ENCODE measurements around the gene ZNF66.
"Not testable (repeated sequence)": the region's sequence is repeated elsewhere in the genome, so short reads cannot be mapped to it uniquely, and the experiment has no call there.

Gene ZNF66

GRCh38 chr19:20776083-20777076, at the start of gene ZNF66:
TSS of gene ZNF66 (plus strand) at chr19:20776304. CDS start at chr19:20776448, 144 bp downstream.
- peak; percentile 92 for DNase-seq

GRCh38 chr19:20750169-20750568, 25.9 kb upstream of the ZNF66 start:
- DNase-seq, result not testable (repeated sequence)

GRCh38 chr19:20752291-20752690, 23.8 kb upstream of the ZNF66 start:
- not testable (repeated sequence) for DNase-seq

GRCh38 chr19:20769225-20769736, 6.8 kb upstream of the ZNF66 start:
- not testable (repeated sequence) for DNase-seq

- no peak for DNase-seq
Observed at GRCh38 chr19:20787786-20788185, 11.7 kb downstream of the ZNF66 start.

GRCh38 chr19:20791806-20792205, 15.7 kb downstream of the ZNF66 start:
- no peak for DNase-seq

GRCh38 chr19:20806311-20807262, 30.5 kb downstream of the ZNF66 start:
- not testable (repeated sequence) for DNase-seq

GRCh38 chr19:20840371-20840770, 64.3 kb downstream of the ZNF66 start:
- no peak for DNase-seq

Data from kidney glomerular epithelial cell (primary cell).